Cardiac fibroblast (primary cell): ENCODE data around the gene RCBTB2.

Experiments
- DNase-seq, 2 donors: peaks; one replicate each; pipeline versions ENCODE4 v3.0.0 to v3.0.0-alpha.2; 2010; ENCODE audit warnings: low read depth in 2 of 2
- H3K4me3 ChIP-seq, 2 donors: replicated peaks in 1 of 2; 1 replicate in 1 of 2; 2 replicates in 1 of 2; pipeline ENCODE4 v1.5.1; 2011; ENCODE audit warnings: low read depth in 2 of 2, low read length in 2 of 2, mild to moderate bottlenecking in 2 of 2, moderate library complexity in 1 of 2
- TF ChIP-seq, protein P1 (sequence below): IDR thresholded peaks from one replicate; pipeline ENCODE4 v1.5.1; 2011; ENCODE audit warnings: low read depth, mild to moderate bottlenecking, low read length, inconsistent platforms

The RCBTB2 gene

DNA sequence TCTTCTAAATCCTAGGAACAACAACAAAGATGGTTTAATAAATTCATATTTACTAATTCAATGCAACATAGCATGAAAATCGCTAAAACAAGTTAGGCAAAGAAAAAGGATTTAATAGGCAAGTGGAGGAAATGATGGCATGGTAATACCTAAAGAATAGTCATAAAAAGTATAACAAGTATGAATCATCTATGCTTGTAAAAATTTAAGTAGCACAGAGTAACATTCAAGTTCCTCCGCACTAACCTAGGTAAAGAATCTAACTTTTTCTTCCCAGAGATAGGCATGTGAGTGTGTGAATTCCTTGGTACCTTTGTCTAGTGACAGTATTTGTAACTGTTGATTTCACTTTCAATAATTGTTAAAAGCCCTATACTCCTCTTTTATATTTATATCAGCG is 42.6 kb downstream of the RCBTB2 start:
- TF ChIP-seq, protein P1, sequence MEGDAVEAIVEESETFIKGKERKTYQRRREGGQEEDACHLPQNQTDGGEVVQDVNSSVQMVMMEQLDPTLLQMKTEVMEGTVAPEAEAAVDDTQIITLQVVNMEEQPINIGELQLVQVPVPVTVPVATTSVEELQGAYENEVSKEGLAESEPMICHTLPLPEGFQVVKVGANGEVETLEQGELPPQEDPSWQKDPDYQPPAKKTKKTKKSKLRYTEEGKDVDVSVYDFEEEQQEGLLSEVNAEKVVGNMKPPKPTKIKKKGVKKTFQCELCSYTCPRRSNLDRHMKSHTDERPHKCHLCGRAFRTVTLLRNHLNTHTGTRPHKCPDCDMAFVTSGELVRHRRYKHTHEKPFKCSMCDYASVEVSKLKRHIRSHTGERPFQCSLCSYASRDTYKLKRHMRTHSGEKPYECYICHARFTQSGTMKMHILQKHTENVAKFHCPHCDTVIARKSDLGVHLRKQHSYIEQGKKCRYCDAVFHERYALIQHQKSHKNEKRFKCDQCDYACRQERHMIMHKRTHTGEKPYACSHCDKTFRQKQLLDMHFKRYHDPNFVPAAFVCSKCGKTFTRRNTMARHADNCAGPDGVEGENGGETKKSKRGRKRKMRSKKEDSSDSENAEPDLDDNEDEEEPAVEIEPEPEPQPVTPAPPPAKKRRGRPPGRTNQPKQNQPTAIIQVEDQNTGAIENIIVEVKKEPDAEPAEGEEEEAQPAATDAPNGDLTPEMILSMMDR, result no peak
- H3K4me3 ChIP-seq, result no peak overlapping the region
- DNase-seq, result no peak

DNA sequence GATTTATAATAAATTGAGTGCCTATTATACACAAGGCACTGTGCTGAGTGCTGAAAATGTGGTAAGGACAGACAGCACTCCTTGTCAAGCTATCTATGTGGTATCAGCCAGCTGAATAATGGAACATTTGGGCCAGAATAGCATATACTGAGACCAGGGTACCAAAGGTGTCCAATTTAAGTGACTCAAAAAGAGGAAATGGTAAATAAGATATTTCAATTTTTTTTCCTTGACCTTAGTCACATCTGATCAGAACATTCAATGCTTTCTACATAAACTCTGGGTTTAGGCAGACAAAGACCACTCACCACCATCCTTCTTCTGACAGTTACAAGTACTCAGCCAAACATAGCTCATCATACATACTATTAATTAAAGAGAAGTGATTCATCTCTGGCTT is 43.2 kb downstream of the RCBTB2 start:
- TF ChIP-seq, protein P1, result no peak
- DNase-seq, result no peak
- H3K4me3 ChIP-seq, result no peak overlapping the region

DNA sequence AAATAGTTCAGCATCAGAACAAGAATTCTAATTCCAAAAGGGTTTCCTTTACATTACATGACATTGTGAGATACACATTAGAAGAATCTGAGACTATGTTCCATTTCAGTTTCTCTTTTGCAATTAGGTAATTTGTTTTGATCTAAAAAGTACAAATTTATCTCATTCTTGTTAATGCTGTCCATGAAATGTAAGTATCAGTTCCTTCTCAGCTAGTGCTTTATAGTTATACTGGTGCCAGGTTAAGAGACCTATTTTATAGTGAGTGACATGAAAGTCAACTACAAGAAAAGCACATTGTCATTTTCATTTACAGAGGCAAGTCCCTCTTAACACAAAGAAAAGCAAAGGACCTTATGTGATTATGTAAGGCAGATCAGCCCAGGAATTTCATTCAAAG is 43.9 kb downstream of the RCBTB2 start:
- H3K4me3 ChIP-seq, result no peak overlapping the region
- TF ChIP-seq, protein P1, result no peak
- no peak for DNase-seq

DNA sequence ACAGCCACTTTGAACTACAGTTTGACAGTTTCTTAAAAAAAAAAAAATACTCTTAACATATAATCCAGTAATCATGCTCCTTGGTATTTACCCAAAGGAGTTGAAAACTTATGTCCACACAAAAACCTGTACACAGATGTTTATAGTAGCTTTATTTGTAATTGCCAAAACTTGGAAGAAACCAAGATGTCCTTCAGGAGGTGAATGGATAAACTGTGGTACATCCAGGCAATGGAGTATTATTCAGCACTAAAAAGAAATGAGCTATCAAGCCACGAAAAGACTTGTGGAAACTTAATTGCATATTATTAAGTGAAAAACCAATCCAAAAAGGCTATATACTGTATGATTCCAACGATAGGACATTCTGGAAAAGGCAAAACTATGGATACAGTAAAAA is 44.9 kb downstream of the RCBTB2 start:
- H3K4me3 ChIP-seq, result no peak overlapping the region
- no peak for DNase-seq
- TF ChIP-seq, protein P1, result no peak

DNA sequence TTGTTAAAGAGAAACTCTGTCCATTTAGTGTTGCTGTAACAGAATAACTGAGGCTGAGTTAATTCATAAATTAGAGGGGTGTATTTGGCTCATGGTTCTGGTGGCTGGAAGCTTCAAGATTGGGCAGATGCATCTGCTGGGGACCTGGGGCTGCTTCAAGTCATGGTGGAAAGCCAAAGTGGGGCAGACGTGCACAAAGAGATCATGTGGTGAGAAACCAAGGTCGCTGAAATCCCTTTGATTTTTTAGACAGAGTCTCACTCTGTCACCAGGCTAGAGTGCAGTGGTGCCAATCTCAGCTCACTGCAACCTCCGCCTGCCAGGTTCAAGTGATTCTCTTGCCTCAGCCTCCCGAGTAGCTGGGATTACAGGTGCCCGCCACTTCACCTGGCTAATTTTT is 46.0 kb downstream of the RCBTB2 start:
- DNase-seq, result no peak
- H3K4me3 ChIP-seq, result no peak overlapping the region
- TF ChIP-seq, protein P1, result no peak

DNA sequence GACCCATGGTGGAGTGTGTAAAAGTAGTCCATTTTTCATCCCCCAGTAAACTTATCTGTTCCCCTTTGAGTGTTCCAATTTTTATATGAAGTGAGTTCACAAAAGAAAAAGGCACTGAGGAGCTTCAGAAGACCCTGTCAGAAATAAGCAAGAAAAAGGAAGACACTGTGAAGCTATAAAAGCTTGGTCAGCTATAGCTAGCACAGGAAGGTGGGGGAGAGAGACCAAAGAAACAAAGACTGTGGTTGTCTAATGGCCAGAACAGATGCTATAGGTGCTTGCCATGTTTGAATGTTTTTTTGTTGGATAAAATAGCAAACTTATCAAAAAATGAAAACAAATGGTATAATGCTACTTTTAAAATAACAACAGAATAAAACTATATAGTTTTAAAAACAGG is 46.5 kb downstream of the RCBTB2 start:
- DNase-seq, result no peak
- TF ChIP-seq, protein P1, result no peak
- H3K4me3 ChIP-seq, result no peak overlapping the region

DNA sequence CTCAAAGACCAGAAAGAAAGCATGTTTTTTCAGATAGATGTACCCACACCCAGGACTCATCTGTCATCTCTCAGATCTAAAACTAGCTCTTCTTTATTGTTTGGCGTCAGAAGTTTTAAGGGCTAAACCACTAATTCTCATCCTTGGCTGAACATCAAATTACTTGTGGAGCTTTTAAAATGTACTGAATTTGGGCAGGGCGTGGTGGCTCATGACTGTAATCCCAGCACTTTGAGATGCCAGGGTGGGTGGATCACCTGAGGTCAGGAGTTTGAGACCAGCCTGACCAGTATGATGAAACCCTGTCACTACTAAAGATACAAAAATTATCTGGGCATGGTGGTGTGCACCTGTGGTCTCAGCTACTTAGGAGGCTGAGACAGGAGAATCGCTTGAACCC is 47.4 kb downstream of the RCBTB2 start:
- no peak overlapping the region for H3K4me3 ChIP-seq
- TF ChIP-seq, protein P1, result no peak
- no peak for DNase-seq
